AG09319 (cell line): ENCODE measurements around the gene TMEM38A.

Experiments used
- DNase-seq: peaks from one replicate; pipeline ENCODE4 v3.0.0-alpha.2; 2010; ENCODE audit warnings: low read depth; ENCODE audit errors: extremely low read depth
- CTCF ChIP-seq: IDR thresholded peaks from 2 replicates; pipeline ENCODE4 v1.5.1; 2011; ENCODE audit warnings: low read depth, mild to moderate bottlenecking, inconsistent platforms, low read length, moderate library complexity

TMEM38A gene

GRCh38 chr19:16620018-16620417 lies 40.9 kb upstream of the TMEM38A start:
- DNase-seq: no peak
- no peak for TF ChIP-seq CTCF

- no peak for DNase-seq
Measured at GRCh38 chr19:16620584-16620983, 40.4 kb upstream of the TMEM38A start.

GRCh38 chr19:16621165-16621800 lies 39.7 kb upstream of the TMEM38A start:
- no peak for DNase-seq
- TF ChIP-seq CTCF: no peak

More at GRCh38 chr19:16620584-16620983, 40.4 kb upstream of the TMEM38A start:
- TF ChIP-seq CTCF: no peak

GRCh38 chr19:16623066-16623465 lies 37.9 kb upstream of the TMEM38A start:
- DNase-seq: no peak
- TF ChIP-seq CTCF: no peak

GRCh38 chr19:16623576-16623975 lies 37.4 kb upstream of the TMEM38A start:
- no peak for TF ChIP-seq CTCF
- no peak for DNase-seq

- DNase-seq: no peak
- no peak for TF ChIP-seq CTCF
Measured at GRCh38 chr19:16624236-16624635, 36.7 kb upstream of the TMEM38A start.

- TF ChIP-seq CTCF: no peak
- no peak for DNase-seq
Measured at GRCh38 chr19:16625163-16625958, 35.6 kb upstream of the TMEM38A start.
